ENCODE results near the gene COL6A5. TPM values are rescaled to one million over a fixed set of nuclear protein-coding genes. Genes with fewer than 3 reads are reported as not detected.
"Not testable (repeated sequence)": the region's sequence is repeated elsewhere in the genome, so short reads cannot be mapped to it uniquely, and the experiment has no call there.

COL6A5 gene
- total RNA-seq, 1 donor from 2014 or later = not detected

GRCh38 chr3:130379274-130379673 is 33.8 kb downstream of the COL6A5 start:
- ATAC-seq = no peak
- intact Hi-C loops (cut with micrococcal nuclease) = no loop called here
- no peak for DNase-seq

GRCh38 chr3:130380398-130380797 is 34.9 kb downstream of the COL6A5 start:
- intact Hi-C loops (cut with micrococcal nuclease) = no loop called here
- DNase-seq (no peak), ATAC-seq (no peak)

DNA sequence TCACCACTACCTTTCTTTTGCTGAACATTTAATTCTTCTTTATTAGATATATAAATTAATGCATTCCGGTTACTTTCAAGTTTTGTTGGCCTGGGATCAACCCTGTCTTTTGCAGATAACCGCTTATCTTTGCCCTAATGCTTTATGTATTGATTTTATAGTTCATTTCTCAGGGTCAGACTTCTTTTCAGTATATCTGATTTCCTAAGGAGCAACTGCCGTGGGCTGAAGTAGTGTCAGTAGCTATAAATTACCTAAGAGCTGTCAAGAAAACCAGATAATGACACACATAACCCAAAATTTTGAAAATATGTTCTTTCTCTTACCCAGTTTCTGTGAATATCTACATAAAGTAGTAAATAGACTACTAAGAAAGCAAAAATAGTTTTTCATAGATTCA is 38.0 kb downstream of the COL6A5 start:
- intact Hi-C loops (cut with micrococcal nuclease) = no loop called here
- no peak for ATAC-seq
- DNase-seq = no peak

DNA sequence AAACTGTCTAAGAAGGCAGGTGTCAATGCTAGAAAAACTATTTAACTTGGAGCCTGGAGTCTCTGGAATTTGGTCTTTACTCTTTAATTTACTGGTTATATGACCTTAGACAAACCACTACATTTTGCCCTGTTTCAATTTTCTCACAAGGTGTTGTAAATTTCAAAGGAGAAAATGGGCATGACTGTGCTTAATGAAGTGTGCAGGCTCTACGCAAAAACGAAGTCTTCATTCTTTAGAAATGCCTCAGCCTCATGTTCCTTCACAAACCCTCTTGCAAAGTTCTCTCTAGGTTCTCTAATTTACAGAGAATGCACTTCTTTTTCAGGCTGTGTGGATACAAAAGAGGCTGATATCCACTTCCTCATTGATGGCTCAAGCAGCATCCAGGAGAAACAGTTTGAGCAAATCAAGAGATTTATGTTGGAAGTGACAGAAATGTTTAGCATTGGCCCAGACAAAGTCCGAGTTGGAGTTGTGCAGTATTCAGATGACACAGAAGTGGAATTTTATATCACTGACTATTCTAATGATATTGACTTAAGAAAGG is 39.1 kb downstream of the COL6A5 start:
- DNase-seq (no peak), ATAC-seq (no peak)
- intact Hi-C loops (cut with micrococcal nuclease) = no loop called here

DNA sequence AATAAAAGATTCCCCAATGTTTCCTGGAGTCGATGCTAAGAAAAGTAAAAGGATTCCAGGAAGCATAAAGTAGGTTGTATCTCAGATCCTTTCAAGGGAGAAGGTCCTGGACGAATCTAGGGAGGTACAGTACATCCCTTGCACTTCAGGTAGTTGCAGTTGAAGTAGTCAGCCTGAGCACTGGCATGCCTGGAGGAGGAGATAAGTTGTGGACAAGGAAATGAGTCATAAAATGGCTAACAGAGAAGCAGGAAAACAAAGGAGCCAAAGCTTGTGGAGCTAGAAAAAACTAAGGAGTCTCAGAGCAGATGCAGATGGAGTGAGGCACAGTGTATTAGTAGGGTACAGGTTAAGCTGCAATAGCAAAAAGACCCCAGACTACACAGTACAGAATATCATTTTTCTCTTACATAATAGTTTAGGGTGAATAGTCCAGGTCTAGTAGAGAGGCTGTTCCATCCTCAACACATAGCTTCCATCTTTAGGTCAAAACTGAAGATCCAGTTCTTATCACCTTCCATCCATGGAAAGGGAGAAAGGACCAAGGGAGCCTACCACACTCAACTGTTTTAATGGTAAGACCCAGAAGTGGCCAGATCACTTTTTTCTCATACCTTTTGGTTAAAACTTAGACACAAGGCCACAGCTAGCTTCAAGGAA is 41.3 kb downstream of the COL6A5 start:
- intact Hi-C loops (cut with micrococcal nuclease) = no loop called here
- no peak for DNase-seq

DNA sequence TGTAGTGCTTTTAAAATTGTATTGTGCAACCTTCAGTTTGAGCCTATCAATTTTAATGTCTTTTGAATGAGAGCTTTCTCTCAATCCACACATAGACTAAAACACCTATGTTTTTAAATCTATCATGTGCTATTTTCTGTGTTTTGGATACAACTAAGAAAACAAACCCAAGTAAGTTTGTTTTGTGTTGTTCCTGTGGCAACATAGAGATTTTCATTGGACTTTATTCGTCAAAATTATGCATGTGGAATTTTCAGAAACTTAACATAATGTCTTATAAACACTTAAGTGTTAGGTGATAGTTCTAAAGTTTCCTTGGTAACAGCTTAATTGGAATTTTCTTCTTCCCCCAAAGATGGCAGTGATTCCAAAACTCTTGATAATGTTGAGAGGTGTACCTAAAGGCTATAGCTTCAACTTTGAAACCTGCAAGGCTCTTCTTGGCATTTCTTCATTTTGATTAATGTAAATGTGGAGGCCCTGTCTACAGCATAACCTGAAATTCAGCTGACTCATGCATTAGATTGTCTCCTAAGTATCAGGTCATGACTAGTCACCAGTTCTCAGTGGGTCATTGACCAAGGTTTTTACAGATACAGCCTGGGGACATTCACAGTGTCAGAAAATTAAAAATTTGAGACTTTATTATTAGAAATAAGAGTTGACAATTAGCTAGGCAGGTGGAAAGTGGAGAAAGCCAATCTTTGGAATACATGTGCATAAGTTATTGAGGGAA is 44.4 kb downstream of the COL6A5 start:
- ATAC-seq (no peak), DNase-seq (no peak)
- intact Hi-C loops (cut with micrococcal nuclease) = no loop called here

More for the DNA sequence above, 41.3 kb downstream of the COL6A5 start:
- ATAC-seq = no peak

DNA sequence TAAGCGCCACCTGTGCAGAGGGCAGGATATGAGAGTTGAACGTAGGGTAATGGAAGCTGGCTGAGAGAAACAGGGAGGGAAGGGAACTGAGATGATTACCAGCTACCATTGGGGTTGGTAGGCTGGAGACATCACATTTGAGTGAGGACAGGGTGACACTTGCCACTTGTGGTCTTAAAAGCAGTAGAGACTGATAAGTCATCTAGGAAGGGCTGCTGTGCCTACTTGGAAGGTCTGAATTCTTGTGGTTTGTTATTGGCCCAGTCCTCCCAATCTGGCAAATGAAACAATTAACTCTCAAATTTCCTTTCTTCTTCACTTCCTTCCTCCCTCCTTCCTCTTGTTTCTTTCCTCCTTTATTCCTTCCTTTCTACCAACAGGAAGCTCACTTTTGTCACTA is 46.8 kb downstream of the COL6A5 start:
- no peak for DNase-seq
- no peak for ATAC-seq
- intact Hi-C loops (cut with micrococcal nuclease) = no loop called here

GRCh38 chr3:130393594-130393993 is 48.1 kb downstream of the COL6A5 start:
- ATAC-seq = no peak
- no peak for DNase-seq

GRCh38 chr3:130395331-130395730 is 49.9 kb downstream of the COL6A5 start:
- no peak for DNase-seq
- intact Hi-C loops (cut with micrococcal nuclease) = no loop called here
- ATAC-seq = no peak

More at GRCh38 chr3:130393594-130393993, 48.1 kb downstream of the COL6A5 start:
- intact Hi-C loops (cut with micrococcal nuclease) = no loop called here

DNA sequence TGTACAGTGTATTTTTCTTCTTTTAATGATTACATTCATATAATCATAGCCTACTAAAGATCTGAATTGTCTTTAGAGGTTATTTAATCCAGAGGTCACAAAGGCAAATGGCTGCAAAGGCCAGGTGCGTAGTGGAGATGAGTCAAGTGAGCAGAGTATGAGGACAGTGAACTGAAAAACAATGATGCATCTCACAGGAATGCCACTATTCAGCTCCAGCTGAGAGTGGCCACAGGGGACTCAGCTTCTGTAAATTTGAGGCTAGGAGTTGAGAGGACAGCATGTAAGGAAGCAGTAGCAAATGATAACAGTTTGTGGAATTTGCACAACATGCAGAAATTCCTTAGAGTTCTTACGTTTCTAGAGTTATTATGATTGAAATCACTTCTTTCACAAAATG is 50.4 kb downstream of the COL6A5 start:
- intact Hi-C loops (cut with micrococcal nuclease) = no loop called here
- no peak for ATAC-seq

DNA sequence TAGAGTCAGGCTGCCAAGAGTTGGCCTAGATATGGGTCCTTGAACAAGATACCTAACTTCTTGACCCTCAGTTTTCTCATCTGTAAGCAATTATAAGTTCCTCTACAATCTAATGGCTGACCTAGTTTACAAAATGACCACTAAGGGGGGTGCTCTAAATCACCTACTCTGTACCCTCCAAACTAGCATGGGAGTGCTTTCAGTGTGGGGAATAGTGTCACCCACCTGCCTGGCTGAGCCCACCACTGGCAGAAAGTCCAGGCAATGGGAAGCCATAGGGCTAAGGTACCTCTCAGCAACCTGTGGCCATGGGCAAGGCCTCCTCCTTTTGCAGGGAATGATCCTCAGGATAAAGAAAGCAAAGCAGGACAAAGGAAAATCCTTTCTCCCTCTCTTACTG is 58.9 kb downstream of the COL6A5 start:
- intact Hi-C loops (cut with micrococcal nuclease) = no loop called here
- ATAC-seq = no peak
- no peak for DNase-seq

More for the DNA sequence above, 50.4 kb downstream of the COL6A5 start:
- no peak for DNase-seq

DNA sequence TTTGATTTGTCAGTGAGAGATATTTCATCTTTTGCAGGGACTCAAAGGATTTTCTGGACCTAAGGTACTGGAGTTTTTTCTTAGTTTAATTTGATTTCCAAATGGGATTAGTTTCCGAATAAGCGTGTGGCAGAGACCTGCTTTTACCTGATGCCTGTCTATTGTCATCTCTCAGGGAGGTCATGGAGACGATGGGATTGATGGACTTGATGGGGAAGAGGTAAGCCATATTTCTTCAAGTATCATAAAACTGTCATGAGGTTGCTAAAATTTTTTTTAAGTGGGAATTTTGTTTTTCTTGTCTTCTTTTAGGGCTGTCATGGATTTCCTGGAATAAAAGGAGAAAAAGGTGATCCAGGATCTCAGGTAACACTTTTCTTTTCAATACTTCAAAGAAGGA is 60.5 kb downstream of the COL6A5 start:
- intact Hi-C loops (cut with micrococcal nuclease) = no loop called here
- ATAC-seq (no peak), DNase-seq (no peak)

DNA sequence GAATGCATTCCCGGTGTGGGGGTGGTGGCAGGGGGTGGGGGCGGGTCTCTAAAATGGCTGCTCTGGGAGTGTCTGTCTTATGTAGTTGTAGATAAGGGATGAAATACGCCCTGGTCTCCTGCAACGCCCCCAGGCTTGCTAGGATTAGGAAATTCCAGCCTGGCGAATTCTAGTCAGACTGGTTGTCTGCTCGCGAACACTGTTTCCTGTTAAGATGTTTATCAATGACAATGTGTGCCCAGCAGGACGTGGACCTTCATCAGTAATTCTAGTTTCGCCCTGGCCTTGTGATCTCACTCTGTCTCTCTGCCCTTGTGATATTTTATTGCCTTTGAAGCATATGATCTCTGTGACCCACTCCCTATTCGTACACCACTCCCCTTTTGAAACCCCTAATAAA is 62.8 kb downstream of the COL6A5 start:
- ATAC-seq; DNase-seq; intact Hi-C loops (cut with micrococcal nuclease): not testable (repeated sequence)

DNA sequence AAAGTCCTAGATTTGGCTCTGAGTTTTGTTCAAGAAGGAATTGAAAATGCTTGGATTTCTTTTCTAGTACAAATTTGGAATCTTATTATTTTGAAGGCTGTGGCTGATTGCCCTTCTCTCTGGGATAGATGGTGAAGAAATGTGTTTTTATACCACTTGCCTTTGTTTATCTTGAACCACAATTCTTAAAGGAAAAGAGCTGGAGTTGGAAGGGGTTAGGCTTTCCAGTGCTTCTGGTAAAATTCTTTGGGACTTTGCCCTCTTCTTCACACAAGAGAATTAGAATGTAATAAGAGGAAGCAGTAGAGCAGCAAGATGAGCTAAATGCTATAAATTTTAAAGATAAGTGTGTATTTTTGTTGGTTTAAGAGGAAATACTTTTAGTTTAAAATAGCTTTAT is 65.8 kb downstream of the COL6A5 start:
- ATAC-seq = no peak
- DNase-seq = no peak
- intact Hi-C loops (cut with micrococcal nuclease) = no loop called here

DNA sequence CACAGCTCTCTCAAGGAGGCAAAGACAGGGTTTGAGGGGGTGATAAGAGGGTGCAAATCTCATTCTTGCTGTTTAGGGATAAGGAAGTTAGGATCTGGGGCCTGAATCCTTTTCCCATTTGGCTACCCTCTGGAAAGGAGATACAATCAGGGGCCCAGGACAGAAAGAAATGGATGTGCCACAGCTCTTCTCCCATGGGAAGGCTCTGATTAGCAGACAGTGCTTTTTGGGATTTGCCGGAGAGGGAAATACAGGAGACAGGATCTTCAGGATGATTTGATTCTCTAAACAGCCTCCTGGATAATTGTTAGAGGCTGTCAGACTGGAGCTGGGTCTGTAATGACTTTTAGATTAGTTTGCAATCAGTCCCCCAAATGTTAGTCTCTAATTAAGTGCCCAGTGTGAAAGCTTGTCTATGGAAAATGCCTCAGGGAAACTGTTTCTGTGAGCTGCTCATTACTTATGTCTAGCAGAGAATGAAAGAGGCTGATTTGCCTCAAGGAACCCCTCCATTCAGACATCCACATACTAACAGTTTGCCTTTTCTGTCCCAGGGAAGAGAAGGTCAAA is 67.6 kb downstream of the COL6A5 start:
- intact Hi-C loops (cut with micrococcal nuclease) = no loop called here
- no peak for ATAC-seq
- DNase-seq = no peak

DNA sequence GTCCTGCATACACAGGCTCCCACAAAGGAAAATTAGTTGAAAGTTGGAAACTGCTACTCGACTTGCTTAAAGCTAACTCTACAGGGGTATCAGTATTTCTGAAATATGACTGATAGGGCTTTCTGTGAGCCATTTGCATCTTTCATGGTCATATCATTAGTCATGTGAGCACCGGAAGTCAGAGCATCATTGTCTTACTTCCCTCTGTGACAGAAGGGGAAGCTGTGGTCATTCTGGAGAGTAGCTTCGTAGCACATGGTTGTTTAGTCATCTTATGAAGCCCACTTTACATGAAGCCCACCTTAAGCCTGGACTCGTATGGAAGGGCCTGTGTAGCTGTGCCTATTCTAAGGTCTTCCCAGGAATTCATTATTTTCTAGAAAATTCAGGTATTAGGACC is 69.0 kb downstream of the COL6A5 start:
- intact Hi-C loops (cut with micrococcal nuclease) = no loop called here
- DNase-seq = no peak
- no peak for ATAC-seq

- ATAC-seq = no peak
- intact Hi-C loops (cut with micrococcal nuclease) = no loop called here
- no peak for DNase-seq
Measured at GRCh38 chr3:130420466-130420865, 75.0 kb downstream of the COL6A5 start.

DNA sequence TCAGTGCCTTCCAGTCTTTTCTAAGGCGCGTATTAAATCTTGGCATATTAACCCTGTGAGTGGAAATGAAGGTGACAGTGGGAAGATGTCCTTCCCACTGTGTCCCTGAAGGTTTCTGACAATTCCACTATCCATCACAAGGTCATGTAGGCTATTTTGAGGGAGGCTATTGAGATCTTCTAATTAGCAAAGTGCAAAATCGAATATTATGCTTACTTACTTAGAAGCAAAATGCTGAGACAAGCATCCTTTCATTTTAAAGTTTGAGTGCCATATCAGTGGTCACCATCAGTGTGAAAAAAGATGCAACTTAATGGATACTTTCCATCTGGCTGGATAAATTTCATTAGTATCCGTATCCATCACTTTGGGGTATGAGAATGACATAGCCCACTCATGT is 77.6 kb downstream of the COL6A5 start:
- intact Hi-C loops (cut with micrococcal nuclease) = no loop called here
- no peak for ATAC-seq
- DNase-seq = no peak

- ATAC-seq = no peak
- no peak for DNase-seq
- intact Hi-C loops (cut with micrococcal nuclease) = no loop called here
Measured at GRCh38 chr3:130424837-130425236, 79.4 kb downstream of the COL6A5 start.

DNA sequence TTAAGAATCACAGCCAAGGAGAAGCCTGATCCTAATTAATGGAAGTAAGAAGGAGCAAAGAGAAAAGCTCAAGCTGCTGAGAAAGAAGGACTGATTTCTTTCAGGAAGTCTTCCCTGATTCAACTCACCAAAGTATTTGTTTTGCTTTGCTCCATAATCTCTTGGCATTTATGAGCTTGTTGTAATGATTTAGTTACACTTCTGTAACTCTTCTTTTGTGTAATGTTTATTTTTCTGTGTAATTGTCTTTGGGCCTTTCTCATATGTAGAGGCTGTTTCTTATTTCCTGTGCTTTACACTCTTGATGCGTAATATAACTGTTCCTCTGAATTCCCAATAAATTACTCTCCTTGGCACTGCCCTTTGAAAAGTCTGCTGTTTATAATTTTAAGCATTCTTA is 80.0 kb downstream of the COL6A5 start:
- intact Hi-C loops (cut with micrococcal nuclease) = no loop called here
- DNase-seq = no peak
- ATAC-seq = no peak

Measured in left ventricle myocardium superior (tissue), 1 donor.